ENCODE measurements around the gene C16orf96. TPM values are rescaled to one million over a fixed set of nuclear protein-coding genes. Genes with fewer than 3 reads are reported as not detected.
A peak's percentile ranks its signal among the peaks of the same experiment; 100 is the strongest.

Gene C16orf96
- total RNA-seq, 6 experiments from 2014 or later: 0.06 to 0.24 (median 0.16) TPM; not detected in 1

DNA sequence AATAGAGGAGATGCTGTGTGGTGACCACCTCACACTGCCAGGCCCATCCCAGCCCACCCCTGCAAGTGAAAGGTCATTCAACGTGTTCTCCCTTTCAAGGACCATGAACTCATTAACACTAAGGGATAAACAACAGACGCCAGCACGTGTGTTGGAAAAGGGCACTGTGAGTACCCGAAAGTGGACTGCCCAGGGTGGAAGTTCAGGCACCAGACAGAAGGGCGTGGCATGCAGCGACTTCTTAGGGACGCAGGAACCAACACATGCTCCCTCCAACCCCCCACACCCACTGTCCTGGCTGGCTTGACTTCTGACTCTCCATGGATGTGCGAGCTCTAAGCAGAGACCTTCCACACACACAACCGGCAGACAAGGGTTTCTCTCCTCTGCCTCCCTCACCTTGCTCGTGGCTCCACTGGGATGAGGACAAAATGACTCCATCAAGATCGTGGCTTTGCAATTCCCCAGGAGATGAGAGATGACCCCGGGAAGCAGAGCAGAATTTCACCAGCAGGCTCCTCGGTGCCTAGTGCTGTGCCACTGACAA lies 47.6 kb downstream of the C16orf96 start:
- 33% methylated on average over 6 of the region's 13 CpGs for WGBS (ENCODE audit: insufficient coverage, low coverage, low lambda C conversion rate, missing lambda C conversion rate)
- H3K4me1 ChIP-seq: no peaks in the 10 kb centered on the region
- DNase-seq (no peak), ATAC-seq (peak in 1 of 4 donors; percentile 3)
- H3K36me3 ChIP-seq: peaks cover 0 to 5% (median 3%) of the 10 kb centered on the region in 4 donors
- no peaks in the 10 kb centered on the region for H3K9me3 ChIP-seq
- TF ChIP-seq POLR2A (IDR thresholded peaks at IDR 0.05): no peak
- TF ChIP-seq, protein P1, sequence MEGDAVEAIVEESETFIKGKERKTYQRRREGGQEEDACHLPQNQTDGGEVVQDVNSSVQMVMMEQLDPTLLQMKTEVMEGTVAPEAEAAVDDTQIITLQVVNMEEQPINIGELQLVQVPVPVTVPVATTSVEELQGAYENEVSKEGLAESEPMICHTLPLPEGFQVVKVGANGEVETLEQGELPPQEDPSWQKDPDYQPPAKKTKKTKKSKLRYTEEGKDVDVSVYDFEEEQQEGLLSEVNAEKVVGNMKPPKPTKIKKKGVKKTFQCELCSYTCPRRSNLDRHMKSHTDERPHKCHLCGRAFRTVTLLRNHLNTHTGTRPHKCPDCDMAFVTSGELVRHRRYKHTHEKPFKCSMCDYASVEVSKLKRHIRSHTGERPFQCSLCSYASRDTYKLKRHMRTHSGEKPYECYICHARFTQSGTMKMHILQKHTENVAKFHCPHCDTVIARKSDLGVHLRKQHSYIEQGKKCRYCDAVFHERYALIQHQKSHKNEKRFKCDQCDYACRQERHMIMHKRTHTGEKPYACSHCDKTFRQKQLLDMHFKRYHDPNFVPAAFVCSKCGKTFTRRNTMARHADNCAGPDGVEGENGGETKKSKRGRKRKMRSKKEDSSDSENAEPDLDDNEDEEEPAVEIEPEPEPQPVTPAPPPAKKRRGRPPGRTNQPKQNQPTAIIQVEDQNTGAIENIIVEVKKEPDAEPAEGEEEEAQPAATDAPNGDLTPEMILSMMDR (IDR thresholded peaks at IDR 0.05): no peak
- H3K4me3 ChIP-seq: no peak overlapping the region
- no peaks in the 10 kb centered on the region for H3K27me3 ChIP-seq
- no peak overlapping the region for H3K27ac ChIP-seq
- intact Hi-C loops (cut with DNase I): no loop called here

DNA sequence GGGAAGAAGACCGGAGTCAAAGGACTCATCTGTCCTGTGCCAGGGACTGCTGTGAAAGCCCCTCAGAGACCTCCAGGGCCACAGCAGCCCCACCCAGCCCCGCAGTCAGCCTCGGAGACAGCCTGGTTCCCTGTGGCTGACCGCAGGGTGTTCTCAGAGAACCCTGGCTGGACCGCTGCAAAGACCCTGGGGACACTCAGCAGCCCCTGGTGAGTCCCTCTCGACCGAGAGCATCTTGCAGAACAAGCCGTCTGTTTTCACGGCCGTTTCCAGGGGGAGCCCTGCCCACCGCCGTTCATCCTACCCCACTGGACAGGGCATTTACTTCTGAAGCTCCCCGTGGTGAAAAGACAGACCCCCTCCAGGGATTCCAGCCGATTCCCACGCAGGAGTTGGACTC lies 48.3 kb downstream of the C16orf96 start:
- DNase-seq (no peak), ATAC-seq (no peak)
- Histone ChIP-seq H3K9me3 (no peaks in the 10 kb centered on the region), H3K36me3 (peaks cover 0 to 6% (median 4%) of the 10 kb centered on the region in 4 donors), H3K27ac (no peak overlapping the region), H3K4me3 (no peak overlapping the region), H3K4me1 (no peaks in the 10 kb centered on the region), H3K27me3 (no peaks in the 10 kb centered on the region)
- intact Hi-C loops (cut with DNase I): no loop called here
- TF ChIP-seq, protein P1 (IDR thresholded peaks at IDR 0.05): no peak
- no peak for TF ChIP-seq POLR2A (IDR thresholded peaks at IDR 0.05)
- WGBS (ENCODE audit: insufficient coverage, low coverage, low lambda C conversion rate, missing lambda C conversion rate): no CpG with 5 or more reads among the region's 15 CpGs

DNA sequence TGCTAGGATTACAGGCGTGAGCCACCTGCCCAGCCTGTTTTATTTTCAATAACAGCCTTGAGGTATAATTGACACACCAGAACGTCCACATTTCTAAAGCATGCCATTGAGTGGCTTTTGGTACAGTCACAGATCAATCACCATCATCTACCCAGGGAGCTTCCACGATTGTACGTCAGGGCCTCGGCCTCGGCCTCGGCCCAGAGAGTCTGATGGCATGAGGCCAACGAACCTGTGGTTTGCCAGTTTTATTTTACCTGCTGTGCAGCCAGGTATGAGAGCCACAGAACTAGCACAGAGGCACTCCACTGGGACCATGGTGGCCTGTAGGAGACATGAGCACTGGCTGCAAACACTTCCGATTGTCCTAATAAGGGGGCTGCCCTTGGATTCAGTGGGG lies 50.2 kb downstream of the C16orf96 start:
- H3K27me3 ChIP-seq: no peaks in the 10 kb centered on the region
- intact Hi-C loops (cut with DNase I): no loop called here
- 17% methylated on average over 7 of the region's 9 CpGs for WGBS (ENCODE audit: insufficient coverage, low coverage, low lambda C conversion rate, missing lambda C conversion rate)
- no peaks in the 10 kb centered on the region for H3K4me1 ChIP-seq
- H3K4me3 ChIP-seq: no peak overlapping the region
- ATAC-seq: no peak
- H3K9me3 ChIP-seq: no peaks in the 10 kb centered on the region
- TF ChIP-seq POLR2A (IDR thresholded peaks at IDR 0.05): no peak
- TF ChIP-seq, protein P1 (IDR thresholded peaks at IDR 0.05): no peak
- H3K27ac ChIP-seq: no peak overlapping the region
- DNase-seq: no peak
- H3K36me3 ChIP-seq: peaks cover 0 to 6% (median 4%) of the 10 kb centered on the region in 4 donors

GRCh38 chr16:4607841-4608703 lies 51.9 kb downstream of the C16orf96 start:
- TF ChIP-seq, protein P1 (IDR thresholded peaks at IDR 0.05): no peak
- TF ChIP-seq POLR2A (IDR thresholded peaks at IDR 0.05): no peak
- Histone ChIP-seq H3K4me3 (no peak overlapping the region), H3K9me3 (no peaks in the 10 kb centered on the region), H3K36me3 (peaks cover 0 to 6% (median 4%) of the 10 kb centered on the region in 4 donors), H3K4me1 (peaks cover 0 to 14% (median 3%) of the 10 kb centered on the region in 4 donors), H3K27ac (no peak overlapping the region), H3K27me3 (no peaks in the 10 kb centered on the region)
- intact Hi-C loops (cut with DNase I): no loop called here
- peak in 1 of 4 donors; percentile 77 for ATAC-seq
- 60% methylated on average over 1 of the region's 22 CpGs for WGBS (ENCODE audit: insufficient coverage, low coverage, low lambda C conversion rate, missing lambda C conversion rate)
- DNase-seq: peak in 1 of 3 donors; percentile 85
